ENCODE measurements around the gene ICOS. TPM values are rescaled to one million over a fixed set of nuclear protein-coding genes. Genes with fewer than 3 reads are reported as not detected.

The ICOS gene
- total and polyA plus RNA-seq, 2 of the 8 experiments (the other 6 are each of a cell fraction or from before 2014, with no cell fraction given): not detected

DNA sequence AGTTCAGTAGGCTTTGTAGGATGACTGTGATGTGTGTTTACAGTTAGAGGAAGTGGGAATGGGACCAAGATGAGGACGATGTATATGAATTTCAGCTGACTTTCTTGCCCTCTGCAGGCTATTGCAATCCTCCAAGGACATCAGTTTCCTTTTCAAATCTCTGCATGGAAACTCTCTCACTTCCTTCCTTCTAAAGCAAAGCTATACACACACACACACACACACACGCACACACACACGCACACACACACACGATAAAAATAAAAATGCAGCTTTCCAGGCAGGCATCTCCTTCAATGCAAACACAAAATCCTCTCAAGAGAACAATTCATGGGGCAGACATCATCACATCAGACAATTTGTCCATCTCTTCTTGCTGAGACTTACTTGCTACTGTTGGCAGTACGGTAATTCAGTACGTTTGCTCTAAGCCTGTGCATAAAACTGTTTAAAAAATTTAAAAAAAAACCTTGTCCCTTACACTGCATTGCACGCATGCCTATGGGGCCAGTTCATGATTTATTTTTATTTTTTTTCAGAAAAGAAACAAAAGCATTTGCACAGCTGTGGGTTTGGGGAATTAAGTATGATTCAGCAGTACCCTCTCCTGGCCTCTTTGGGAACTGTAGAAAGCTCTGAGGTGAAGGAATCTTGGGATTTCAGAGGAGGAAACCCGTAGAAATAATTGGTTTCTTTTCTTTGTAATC is 27.1 kb upstream of the ICOS start:
- Histone ChIP-seq H3K14ac (ENCODE audit: insufficient read length) (no peak overlapping the region), H4K20me1 (replicated peaks in 1 of 2; ENCODE audit: control insufficient read depth in 1 of 2, insufficient read depth in 2 of 2, low read length in 2 of 2) (no peaks in the 10 kb centered on the region), H2AFZ (ENCODE audit: low read length) (peak overlapping the region; percentile 87; the same call in 1 of the 2 replicates), H2BK5ac (ENCODE audit: low read depth, low read length) (no peak overlapping the region), H3K27me3 (replicated peaks in 1 of 4; ENCODE audit: control insufficient read depth in 3 of 4, extremely low read depth in 1 of 4, insufficient read depth in 3 of 4, low read length in 3 of 4) (no peaks in the 10 kb centered on the region), H3K23ac (ENCODE audit: insufficient read length) (no peak overlapping the region), H3K23me2 (ENCODE audit: low read depth, low read length) (no peaks in the 10 kb centered on the region; the same call in 1 of the 2 replicates), H3K18ac (ENCODE audit: extremely low read depth, low read length) (no peak overlapping the region), H3K4me3 (ENCODE audit: extremely low read depth in 1 of 4, insufficient read depth in 2 of 4, low read depth in 3 of 4, low read length in 4 of 4) (no peak overlapping the region), H2BK20ac (ENCODE audit: low read length) (0 out of 2 replicates have a peak overlapping the region, but pooled peaks have one; percentile 6), H3K79me2 (ENCODE audit: control insufficient read depth in 1 of 2, insufficient read depth in 2 of 2, low read length in 2 of 2) (no peaks in the 10 kb centered on the region), H3K56ac (replicated peaks; ENCODE audit: insufficient read length, low read depth, low read length) (no peak overlapping the region), H2BK15ac (ENCODE audit: low read length) (no peak overlapping the region), H3K4ac (replicated peaks; ENCODE audit: insufficient read length, low read depth, low read length) (no peak overlapping the region), H4K91ac (replicated peaks; ENCODE audit: insufficient read length, low read length) (no peak overlapping the region), H3K27ac (ENCODE audit: low read depth, low read length) (no peak overlapping the region), H3K4me1 (replicated peaks in 1 of 4; ENCODE audit: control insufficient read depth in 3 of 4, insufficient read depth in 4 of 4, low read length in 3 of 4) (no peaks in the 10 kb centered on the region), H4K8ac (ENCODE audit: extremely low read depth, insufficient read depth, low read length) (no peak overlapping the region), H3K9ac (replicated peaks in 1 of 4; ENCODE audit: extremely low read depth in 1 of 4, low read depth in 3 of 4, low read length in 3 of 4) (no peak overlapping the region), H3K9me3 (ENCODE audit: insufficient read depth in 2 of 2, low read depth in 1 of 2, low read length in 1 of 2) (no peaks in the 10 kb centered on the region), H2AK5ac (ENCODE audit: low read depth, low read length) (no peak overlapping the region), H2BK120ac (replicated peaks; ENCODE audit: low read depth, low read length) (no peak overlapping the region), H3K36me3 (ENCODE audit: control insufficient read depth in 2 of 4, insufficient read depth in 4 of 4, low read length in 3 of 4) (no peaks in the 10 kb centered on the region), H4K5ac (ENCODE audit: insufficient read length, low read depth, low read length) (no peak overlapping the region), H2BK12ac (ENCODE audit: low read depth, low read length) (no peak overlapping the region), H3K4me2 (ENCODE audit: insufficient read depth in 1 of 2, low read depth in 2 of 2, low read length in 2 of 2) (no peak overlapping the region), H3K79me1 (ENCODE audit: low read depth, low read length) (no peaks in the 10 kb centered on the region)
- FAIRE-seq (peak; percentile 57), DNase-seq (ENCODE audit: low read depth in 1 of 2, low spot score in 2 of 2) (peak in 1 of 2 experiments; percentile 57)
- WGBS, 2 experiments (ENCODE audit: extremely low coverage in 1 of 2, insufficient coverage in 1 of 2, insufficient read length in 1 of 2, insufficient replicate concordance in 2 of 2, low coverage in 1 of 2, low lambda C conversion rate in 2 of 2, missing lambda C conversion rate in 1 of 2): 53% methylated on average over 8 of the region's 8 CpGs; no CpG with 5 or more reads in 1 of the 2 experiments
- ChIA-PET CTCF (ENCODE audit: partially characterized antibody) (interaction anchor here (0.6 to 3.1 kb wide), 33 partner anchors 8 to 1151 kb away, joined by 3 to 13 read pairs (median 4); no protein-coding TSS in a partner anchor), POLR2A (ENCODE audit: partially characterized antibody) (no interaction called here)
- TF ChIP-seq, protein P1, sequence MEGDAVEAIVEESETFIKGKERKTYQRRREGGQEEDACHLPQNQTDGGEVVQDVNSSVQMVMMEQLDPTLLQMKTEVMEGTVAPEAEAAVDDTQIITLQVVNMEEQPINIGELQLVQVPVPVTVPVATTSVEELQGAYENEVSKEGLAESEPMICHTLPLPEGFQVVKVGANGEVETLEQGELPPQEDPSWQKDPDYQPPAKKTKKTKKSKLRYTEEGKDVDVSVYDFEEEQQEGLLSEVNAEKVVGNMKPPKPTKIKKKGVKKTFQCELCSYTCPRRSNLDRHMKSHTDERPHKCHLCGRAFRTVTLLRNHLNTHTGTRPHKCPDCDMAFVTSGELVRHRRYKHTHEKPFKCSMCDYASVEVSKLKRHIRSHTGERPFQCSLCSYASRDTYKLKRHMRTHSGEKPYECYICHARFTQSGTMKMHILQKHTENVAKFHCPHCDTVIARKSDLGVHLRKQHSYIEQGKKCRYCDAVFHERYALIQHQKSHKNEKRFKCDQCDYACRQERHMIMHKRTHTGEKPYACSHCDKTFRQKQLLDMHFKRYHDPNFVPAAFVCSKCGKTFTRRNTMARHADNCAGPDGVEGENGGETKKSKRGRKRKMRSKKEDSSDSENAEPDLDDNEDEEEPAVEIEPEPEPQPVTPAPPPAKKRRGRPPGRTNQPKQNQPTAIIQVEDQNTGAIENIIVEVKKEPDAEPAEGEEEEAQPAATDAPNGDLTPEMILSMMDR (IDR thresholded peaks at IDR 0.05; ENCODE audit: control extremely low read depth in 1 of 3, insufficient read depth in 1 of 3, low read depth in 1 of 3, low read length in 3 of 3): peak in 2 of 3 experiments; percentile 59 to 66; a peak in 3 of 4 replicates
- TF ChIP-seq RAD21 (IDR thresholded peaks at IDR 0.05 in 1 of 2, conservative IDR thresholded peaks at IDR 0.05 in 1 of 2; ENCODE audit: low read depth in 2 of 2, low read length in 2 of 2) (peak; percentile 84 to 86), BACH1 (IDR thresholded peaks at IDR 0.05; ENCODE audit: low read length) (0 out of 2 replicates have a peak, but pooled peaks have one; percentile 18), SRF (IDR thresholded peaks at IDR 0.05; ENCODE audit: low read depth, low read length) (no peak)

All from H1 (cell line).